Gastrocnemius medialis (tissue), 4 donors: ENCODE measurements around the gene RAPGEF2.

Source experiments
- POLR2A ChIP-seq, 2 donors: fragments of 450-650 bp; IDR thresholded peaks; one replicate each; pipeline ENCODE4 v1.6.1; 2017; ENCODE audit warnings: antibody characterized with exemption in 2 of 2, mild to moderate bottlenecking in 2 of 2, moderate library complexity in 2 of 2
- TF ChIP-seq, protein P1 (sequence below), 5 experiments: fragments of 450-650 bp in 3 of 5; fragments of 200-600 bp in 2 of 5; sonication (generic) in 2 of 5; IDR thresholded peaks in 4 of 5; conservative IDR thresholded peaks in 1 of 5; 1 replicate in 4 of 5; 2 replicates in 1 of 5; pipeline ENCODE4 v1.5.1; 2016 to 2019; ENCODE audit warnings: antibody characterized with exemption in 5 of 5, mild to moderate bottlenecking in 3 of 5, moderate library complexity in 3 of 5

GRCh38 chr4:159401791-159402380, 299.0 kb downstream of the RAPGEF2 start:
- TF ChIP-seq, protein P1, sequence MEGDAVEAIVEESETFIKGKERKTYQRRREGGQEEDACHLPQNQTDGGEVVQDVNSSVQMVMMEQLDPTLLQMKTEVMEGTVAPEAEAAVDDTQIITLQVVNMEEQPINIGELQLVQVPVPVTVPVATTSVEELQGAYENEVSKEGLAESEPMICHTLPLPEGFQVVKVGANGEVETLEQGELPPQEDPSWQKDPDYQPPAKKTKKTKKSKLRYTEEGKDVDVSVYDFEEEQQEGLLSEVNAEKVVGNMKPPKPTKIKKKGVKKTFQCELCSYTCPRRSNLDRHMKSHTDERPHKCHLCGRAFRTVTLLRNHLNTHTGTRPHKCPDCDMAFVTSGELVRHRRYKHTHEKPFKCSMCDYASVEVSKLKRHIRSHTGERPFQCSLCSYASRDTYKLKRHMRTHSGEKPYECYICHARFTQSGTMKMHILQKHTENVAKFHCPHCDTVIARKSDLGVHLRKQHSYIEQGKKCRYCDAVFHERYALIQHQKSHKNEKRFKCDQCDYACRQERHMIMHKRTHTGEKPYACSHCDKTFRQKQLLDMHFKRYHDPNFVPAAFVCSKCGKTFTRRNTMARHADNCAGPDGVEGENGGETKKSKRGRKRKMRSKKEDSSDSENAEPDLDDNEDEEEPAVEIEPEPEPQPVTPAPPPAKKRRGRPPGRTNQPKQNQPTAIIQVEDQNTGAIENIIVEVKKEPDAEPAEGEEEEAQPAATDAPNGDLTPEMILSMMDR (IDR thresholded peaks at IDR 0.05 in 4 of 5, conservative IDR thresholded peaks at IDR 0.05 in 1 of 5) = no peak
- no peak for TF ChIP-seq POLR2A (IDR thresholded peaks at IDR 0.05)
